Measurements from ENCODE around the gene OGFR. TPM values are rescaled to one million over a fixed set of nuclear protein-coding genes. Genes with fewer than 3 reads are reported as not detected.
A peak's percentile ranks its signal among the peaks of the same experiment; 100 is the strongest.

Gene OGFR
- total RNA-seq, 1 donor from 2014 or later = 57.6 TPM

GRCh38 chr20:62795023-62795761 is 9.4 kb upstream of the OGFR start:
- TF ChIP-seq CTCF (conservative IDR thresholded peaks at IDR 0.05; ENCODE audit: low read depth, low read length) = no peak
- H3K4me3 ChIP-seq (ENCODE audit: low read depth, low read length) = peak overlapping the region; percentile 67
- DNase-seq (ENCODE audit: low read depth) = no peak

GRCh38 chr20:62796699-62797491 is 7.7 kb upstream of the OGFR start:
- TF ChIP-seq CTCF (conservative IDR thresholded peaks at IDR 0.05; ENCODE audit: low read depth, low read length) = no peak
- DNase-seq (ENCODE audit: low read depth) = no peak
- H3K4me3 ChIP-seq (ENCODE audit: low read depth, low read length) = peak overlapping the region; percentile 67

- DNase-seq (ENCODE audit: low read depth) = no peak
- no peak for TF ChIP-seq CTCF (conservative IDR thresholded peaks at IDR 0.05; ENCODE audit: low read depth, low read length)
- H3K4me3 ChIP-seq (ENCODE audit: low read depth, low read length) = peak overlapping the region; percentile 67
Measured at GRCh38 chr20:62797671-62798532, 6.7 kb upstream of the OGFR start.

- no peak for DNase-seq (ENCODE audit: low read depth)
- no peak overlapping the region for H3K4me3 ChIP-seq (ENCODE audit: low read depth, low read length)
- no peak for TF ChIP-seq CTCF (conservative IDR thresholded peaks at IDR 0.05; ENCODE audit: low read depth, low read length)
Measured at GRCh38 chr20:62799036-62799435, 5.6 kb upstream of the OGFR start.

- no peak for DNase-seq (ENCODE audit: low read depth)
- H3K4me3 ChIP-seq (ENCODE audit: low read depth, low read length) = no peak overlapping the region
- TF ChIP-seq CTCF (conservative IDR thresholded peaks at IDR 0.05; ENCODE audit: low read depth, low read length) = no peak
Measured at GRCh38 chr20:62799459-62799858, 5.2 kb upstream of the OGFR start.

- no peak overlapping the region for H3K4me3 ChIP-seq (ENCODE audit: low read depth, low read length)
- TF ChIP-seq CTCF (conservative IDR thresholded peaks at IDR 0.05; ENCODE audit: low read depth, low read length) = no peak
- DNase-seq (ENCODE audit: low read depth) = no peak
Measured at GRCh38 chr20:62799873-62800272, 4.8 kb upstream of the OGFR start.
